HTERT RPE-1 (cell line): ENCODE data around the gene AGER.
"Not testable (repeated sequence)": the region's sequence is repeated elsewhere in the genome, so short reads cannot be mapped to it uniquely, and the experiment has no call there.

Source experiments
- in situ Hi-C: fragments of 300-500 bp; cut with MboI; formaldehyde crosslinking; loops from 4 replicates; pipeline ENCODE4 v1.14.3; 2020; ENCODE audit warnings: low sequenced_read_pairs

Gene AGER

GRCh38 chr6:32187725-32188380, 3.8 kb upstream of the AGER start:
- in situ Hi-C loops: not testable (repeated sequence)

GRCh38 chr6:32187009-32187709, 3.1 kb upstream of the AGER start:
- in situ Hi-C loops: no loop called here

GRCh38 chr6:32186151-32186840, 2.2 kb upstream of the AGER start:
- in situ Hi-C loops: not testable (repeated sequence)

DNA sequence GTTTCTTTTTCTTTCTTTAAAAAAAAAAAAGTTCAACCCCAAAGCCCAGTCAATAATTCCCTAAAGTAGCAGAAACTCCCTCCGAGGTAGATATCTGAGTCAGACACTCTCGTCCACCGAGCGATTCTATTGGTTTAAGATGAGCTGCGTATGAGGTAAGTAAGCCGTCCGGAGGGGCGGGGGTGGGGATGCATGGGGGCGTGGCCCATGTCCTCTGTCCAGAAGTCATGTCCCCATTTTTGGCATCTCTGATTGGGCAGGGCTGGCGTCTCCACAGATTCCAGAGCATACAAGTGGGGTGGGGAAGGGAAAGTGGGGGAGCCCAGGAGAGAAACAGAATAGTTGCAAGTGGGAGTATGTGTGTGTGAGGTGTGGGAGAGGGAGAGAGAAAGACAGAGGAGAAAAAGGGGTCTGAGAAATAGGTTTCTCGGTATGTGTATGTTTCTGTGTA, 1.7 kb upstream of the AGER start:
- in situ Hi-C loops: not testable (repeated sequence)

DNA sequence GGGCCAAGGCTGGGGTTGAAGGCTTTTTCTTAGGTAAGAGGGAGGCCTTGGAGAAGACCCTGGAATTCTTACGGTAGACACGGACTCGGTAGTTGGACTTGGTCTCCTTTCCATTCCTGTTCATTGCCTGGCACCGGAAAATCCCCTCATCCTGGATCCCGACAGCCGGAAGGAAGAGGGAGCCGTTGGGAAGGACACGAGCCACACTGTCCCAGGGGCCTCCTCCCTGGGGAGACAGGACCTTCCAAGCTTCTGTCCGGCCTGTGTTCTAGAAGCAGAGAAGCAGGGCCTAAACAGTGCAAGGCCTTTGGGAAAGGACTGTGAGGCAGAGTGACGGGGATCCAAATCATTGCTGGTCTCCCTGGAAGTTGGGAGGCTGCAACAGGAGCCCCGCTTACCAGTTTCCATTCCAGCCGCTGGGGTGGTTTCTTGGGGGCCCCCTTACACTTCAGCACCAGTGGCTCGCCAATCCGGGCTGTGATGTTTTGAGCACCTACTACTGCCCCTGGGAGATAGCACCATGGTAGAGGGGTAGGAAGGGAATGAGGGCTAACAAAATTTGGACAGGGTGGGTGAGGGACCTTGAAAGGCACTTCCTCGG, 470 bp downstream of the AGER start:
- in situ Hi-C loops: no loop called here

DNA sequence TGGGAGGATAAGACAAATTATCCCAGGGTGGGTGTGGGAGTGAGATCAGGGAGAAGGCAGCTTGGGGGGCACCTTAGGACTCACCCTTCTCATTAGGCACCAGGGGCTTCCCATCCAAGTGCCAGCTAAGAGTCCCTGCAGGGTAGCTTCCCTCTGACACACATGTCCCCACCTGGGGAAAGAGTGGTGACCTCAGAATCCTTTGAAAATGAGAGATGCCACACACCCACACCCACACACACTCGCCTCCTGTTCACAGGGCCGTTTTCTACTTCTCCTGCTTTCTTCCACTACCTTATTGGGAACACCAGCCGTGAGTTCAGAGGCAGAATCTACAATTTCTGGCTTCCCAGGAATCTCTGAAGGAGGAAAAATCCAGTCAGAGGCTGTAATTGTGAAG, 1.0 kb downstream of the AGER start:
- in situ Hi-C loops: no loop called here

- in situ Hi-C loops: no loop called here
Measured at GRCh38 chr6:32182555-32182981, 1.5 kb downstream of the AGER start.

- in situ Hi-C loops: no loop called here
Measured at GRCh38 chr6:32181915-32182529, 2.0 kb downstream of the AGER start.

- in situ Hi-C loops: no loop called here
Measured at GRCh38 chr6:32181148-32181702, 2.8 kb downstream of the AGER start.

- in situ Hi-C loops: no loop called here
Measured at GRCh38 chr6:32179766-32180405, 4.2 kb downstream of the AGER start.

GRCh38 chr6:32178547-32179440, 5.3 kb downstream of the AGER start:
- in situ Hi-C loops: no loop called here

DNA sequence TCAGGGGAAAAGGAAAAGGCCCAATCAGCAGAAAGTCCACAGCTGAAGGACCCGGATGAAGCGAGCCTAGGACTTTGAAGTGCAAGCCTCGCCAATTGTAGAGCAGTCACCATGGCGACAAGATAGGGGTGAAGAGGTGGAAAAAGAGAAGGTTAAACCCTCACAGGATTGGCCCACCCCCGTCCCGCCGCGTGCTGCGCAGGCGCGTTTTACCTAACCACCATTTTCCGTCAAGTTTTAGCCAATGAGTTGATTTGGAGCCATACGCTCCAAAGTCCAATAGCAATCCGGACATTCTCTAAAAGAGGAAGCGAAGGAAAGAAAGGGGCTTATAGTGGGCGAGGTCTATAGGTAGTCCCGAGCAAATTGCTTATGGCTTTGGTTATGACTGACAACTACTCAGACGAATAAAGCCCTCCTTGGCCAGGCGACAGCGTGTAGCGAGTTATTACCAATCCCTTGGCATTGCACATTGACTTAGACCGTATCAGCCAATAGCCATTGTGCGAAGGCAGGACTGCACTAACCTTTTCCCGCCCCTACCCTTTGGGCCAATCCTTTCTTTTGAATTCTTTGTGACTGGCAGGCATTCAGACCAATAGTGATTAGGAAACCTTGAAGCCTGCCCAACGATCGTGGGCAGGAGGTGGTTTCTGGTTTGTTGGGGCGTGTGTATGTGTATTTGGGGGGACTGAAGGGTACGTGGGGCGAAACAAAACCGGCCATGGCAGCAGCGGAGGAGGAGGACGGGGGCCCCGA, 6.1 kb downstream of the AGER start, which contains the start of gene RNF5:
Gene RNF5 (plus strand): TSS at position 618 of the 759 bp plus-strand sequence. CDS start 107 bp downstream, at position 725.
- in situ Hi-C loops: no loop called here

DNA sequence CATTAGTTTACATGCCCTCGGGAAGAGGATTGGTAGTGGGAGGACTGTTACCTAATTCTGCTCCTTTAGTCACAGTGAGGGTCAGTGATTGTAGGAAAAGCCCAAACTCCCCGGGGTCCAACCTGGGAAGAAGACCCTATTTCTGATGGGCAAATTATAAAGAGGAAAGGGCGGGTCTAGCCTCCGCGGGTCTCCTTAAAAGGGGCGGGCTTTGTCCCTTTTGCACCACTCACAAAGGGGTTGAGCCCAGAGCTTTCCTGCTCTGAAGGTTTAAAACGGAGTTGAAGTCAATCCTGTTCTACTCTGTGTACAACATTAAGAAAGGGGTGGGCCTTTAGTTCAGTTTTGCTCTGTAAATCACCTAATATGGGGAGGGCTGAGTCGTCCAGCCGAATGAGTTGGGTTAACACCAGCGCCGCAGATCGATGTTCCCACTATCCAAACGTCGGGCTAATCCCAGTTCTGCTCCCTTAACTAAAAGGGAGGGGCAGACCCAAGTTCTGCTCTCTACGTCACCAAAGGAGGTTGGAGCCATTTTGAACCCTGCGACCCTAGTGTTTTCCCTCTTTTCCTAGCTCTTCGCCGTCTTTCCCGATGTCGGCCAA, 6.8 kb downstream of the AGER start:
- in situ Hi-C loops: no loop called here

DNA sequence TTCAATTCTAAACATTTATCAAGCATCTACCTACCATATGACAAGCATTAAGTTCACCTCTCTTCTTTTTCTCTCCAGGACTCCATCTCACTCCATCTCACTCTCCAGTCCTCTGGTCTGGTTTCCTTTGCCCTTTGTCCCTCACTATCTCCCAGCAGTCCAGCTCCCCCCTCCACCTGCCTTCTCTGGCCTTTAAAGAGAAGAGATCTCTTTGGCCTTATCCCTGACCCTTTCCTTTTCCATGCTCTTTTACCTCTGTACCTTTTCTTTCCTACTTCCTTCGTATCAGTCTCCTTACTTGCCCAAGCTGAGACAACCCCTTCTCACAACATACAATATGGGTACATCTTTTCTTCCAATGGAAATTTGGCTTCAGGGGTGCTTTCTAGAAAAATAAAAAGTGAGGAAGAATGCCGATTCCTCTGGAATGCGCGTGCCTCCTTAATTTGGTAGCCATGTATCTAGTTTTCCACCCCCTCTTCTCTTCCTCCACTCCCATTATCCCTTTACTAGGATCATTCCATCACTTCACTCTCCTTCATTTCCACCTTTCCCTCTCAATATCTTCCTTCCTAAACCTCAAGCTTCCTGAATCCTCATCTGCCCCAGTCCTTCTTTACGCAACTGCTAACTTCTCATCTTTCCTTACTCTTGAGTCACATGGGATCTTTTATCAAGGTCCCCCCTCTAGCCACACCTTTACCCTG, 7.4 kb downstream of the AGER start:
- in situ Hi-C loops: no loop called here

- in situ Hi-C loops: no loop called here
Measured at GRCh38 chr6:32175711-32176475, 8.2 kb downstream of the AGER start, which contains the start of gene AGPAT1. Gene AGPAT1, minus strand, starts transcription at chr6:32176084. Its CDS starts 4,588 bp downstream, at chr6:32171496.

GRCh38 chr6:32175322-32175710, 8.7 kb downstream of the AGER start:
- in situ Hi-C loops: no loop called here

DNA sequence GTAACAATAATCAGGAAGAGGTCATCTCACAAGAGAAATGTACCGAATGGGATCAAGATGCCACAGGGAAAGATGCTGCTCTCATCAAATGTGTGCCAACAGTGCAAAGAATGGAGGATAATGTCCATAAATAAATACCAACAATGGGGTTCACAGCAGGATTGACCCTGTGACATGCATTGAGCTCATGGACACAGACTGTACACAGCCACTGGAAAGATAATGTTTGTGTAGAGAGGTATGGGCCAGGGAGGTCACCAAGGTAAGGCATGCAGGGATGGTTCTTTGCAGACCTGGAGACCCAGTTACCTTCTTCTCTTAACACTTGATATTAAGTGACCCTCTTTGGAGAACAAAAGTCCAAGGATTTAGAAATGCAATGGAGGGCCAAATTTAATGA, 9.6 kb downstream of the AGER start:
- in situ Hi-C loops: no loop called here
